ENCODE results near the gene GPR84.

DNA sequence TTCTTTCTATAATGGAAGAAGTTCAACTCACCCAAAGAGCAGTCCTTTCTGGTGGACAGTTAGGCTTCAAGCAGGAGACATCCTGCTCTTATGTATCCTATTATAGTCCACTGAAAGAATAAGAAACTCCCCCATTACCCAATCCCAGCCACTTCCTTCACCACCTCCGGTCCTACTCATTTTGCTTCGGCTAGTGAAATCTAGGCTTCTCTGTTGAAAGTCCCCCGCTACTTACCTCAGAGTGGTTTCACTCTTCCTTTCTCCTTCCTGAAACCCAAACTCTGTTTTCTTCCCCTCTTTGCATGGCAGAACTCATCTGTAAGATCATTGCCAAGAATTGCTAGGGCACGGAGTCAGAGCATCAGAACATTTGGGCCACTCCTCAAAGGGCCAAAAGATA is at the start of gene GPR84:
- TF ChIP-seq ZC3H10 (CRISPR knock-in tag; IDR thresholded peaks at IDR 0.05) (no peak), ISL1 (CRISPR knock-in tag; IDR thresholded peaks at IDR 0.05) (no peak)
